SK-N-MC (cell line): ENCODE measurements around the gene SFXN5.

Source experiments
- EZH2 ChIP-seq: fragments of 200-600 bp; sonication (generic); IDR thresholded peaks from one replicate; pipeline ENCODE4 v1.6.1; 2017; ENCODE audit warnings: antibody characterized with exemption
- FOXP2 ChIP-seq: optimal IDR thresholded peaks from 2 replicates; pipeline ENCODE3; 2011; ENCODE audit warnings: mild to moderate bottlenecking, moderate library complexity; ENCODE audit not compliant: insufficient read depth; ENCODE audit errors: extremely low read length, control extremely low read depth
- POLR2AphosphoS5 ChIP-seq: IDR thresholded peaks from 2 replicates; pipeline ENCODE4 v1.6.1; 2012; ENCODE audit warnings: mild to moderate bottlenecking, low read depth, low read length, borderline replicate concordance

GRCh38 chr2:73034661-73035375 lies 36.7 kb downstream of the SFXN5 start:
- no peak for TF ChIP-seq EZH2
- TF ChIP-seq POLR2AphosphoS5: no peak
- no peak for TF ChIP-seq FOXP2
